Heart left ventricle (tissue), 13 donors: ENCODE results near the gene CNOT6L.

Source experiments
- CTCF ChIP-seq, 12 donors: fragments of 200-600 bp; sonication (generic) in 4 of 12; IDR thresholded peaks; one replicate each; pipeline versions ENCODE4 v1.5.0 to v1.8.0; 2018 to 2022; ENCODE audit warnings: antibody characterized with exemption in 12 of 12, mild to moderate bottlenecking in 5 of 12
- POLR2A ChIP-seq, 2 donors: fragments of 450-650 bp; IDR thresholded peaks; one replicate each; pipeline ENCODE4 v1.6.1; 2017; ENCODE audit warnings: antibody characterized with exemption in 2 of 2, mild to moderate bottlenecking in 2 of 2, moderate library complexity in 2 of 2
- donor health status: ischemic (EF 13 %, LVEDD 7.1; RV severe dilation, severe dysfunction).
- donor health status: DM: no; HTN: yes; CAD: no.
- donor health status: DM: no; HTN: no; CAD: no.
- donor health status: ischemic (EF 25% LVEDD 6.9; RV normal size, moderate dysfunction).
- donor health status: ischemic (EF 25% LVEDD 5.7; RV mildly dilated, moderate dysfunction).
- donor health status: ischemic (EF 35%, LVEDD 5.7; RV mildly dilated, moderate dysfunction).
- donor health status: nonischemic (EF 11% LVEDD 7.7; RV severe dilation, severe dysfunction).
- donor health status: DM: yes; HTN: yes; CAD: no.
- donor health status: PGD.
- donor health status: ischemic (EF 29% LVEDD 5.4; RV normal size, mild dysfunction).
- donor health status: nonischemic (EF 23%, LVEDD 6.1; RV moderate dilation, normal function).

- TF ChIP-seq CTCF (IDR thresholded peaks at IDR 0.05) (no peak), POLR2A (IDR thresholded peaks at IDR 0.05) (no peak)
These were observed 78.7 kb downstream of the CNOT6L start for GRCh38 chr4:77740480-77740879.
